Transverse colon (tissue), 4 donors: ENCODE measurements around the gene KCTD1.

Experiments used
- POLR2AphosphoS5 ChIP-seq, 3 donors: sonication (generic); formaldehyde crosslinking; IDR thresholded peaks; one replicate each; pipeline ENCODE4 v1.6.1; 2016; ENCODE audit warnings: antibody characterized with exemption in 3 of 3
- TF ChIP-seq, protein P1 (sequence below), 5 experiments: fragments of 200-600 bp in 3 of 5; fragments of 450-650 bp in 2 of 5; sonication (generic) in 3 of 5; IDR thresholded peaks; 1 replicate in 2 of 5; 2 replicates in 3 of 5; pipeline ENCODE4 v1.5.1; 2016 to 2017; ENCODE audit warnings: antibody characterized with exemption in 5 of 5, inconsistent platforms in 3 of 5, mild to moderate bottlenecking in 2 of 5, moderate library complexity in 1 of 5

DNA sequence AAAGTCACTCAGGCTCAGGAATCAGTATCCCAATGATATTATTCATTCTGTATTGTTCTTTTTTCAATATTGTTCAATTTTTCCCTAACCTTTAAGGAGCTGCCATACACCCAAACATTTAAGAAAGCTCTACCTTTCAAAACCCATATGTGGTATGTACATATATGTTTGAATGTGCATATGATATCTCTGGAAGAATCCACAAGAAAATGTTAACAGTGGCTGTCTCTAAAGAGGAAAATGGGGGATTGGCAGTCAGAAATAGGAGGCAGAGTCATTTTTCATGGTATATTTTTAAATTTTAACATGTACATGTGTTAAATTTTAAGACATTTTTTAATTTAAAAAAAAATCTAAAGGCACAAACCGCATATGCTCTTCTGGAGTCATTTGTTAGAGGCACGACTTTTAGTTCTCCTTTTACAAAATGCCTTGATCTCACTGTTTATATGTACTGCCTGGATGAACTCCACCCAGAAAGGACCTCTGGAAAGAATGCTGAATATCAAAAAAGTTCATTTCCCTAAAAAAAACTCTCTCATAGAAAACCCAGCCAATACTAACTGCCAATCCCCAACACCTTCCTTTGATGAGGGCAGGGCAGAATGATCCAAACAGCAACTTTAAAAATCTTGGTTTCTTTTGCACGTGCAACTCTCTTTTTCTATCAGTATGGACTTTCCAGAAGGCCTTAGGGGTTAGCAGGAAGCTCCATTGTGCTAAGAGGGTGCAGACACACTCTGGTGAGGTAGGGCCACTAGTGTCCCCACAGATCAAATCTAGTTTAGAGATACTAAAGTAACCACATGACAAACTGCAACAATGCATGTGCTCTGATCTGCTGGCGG, 23.6 kb downstream of the KCTD1 start:
- TF ChIP-seq, protein P1, sequence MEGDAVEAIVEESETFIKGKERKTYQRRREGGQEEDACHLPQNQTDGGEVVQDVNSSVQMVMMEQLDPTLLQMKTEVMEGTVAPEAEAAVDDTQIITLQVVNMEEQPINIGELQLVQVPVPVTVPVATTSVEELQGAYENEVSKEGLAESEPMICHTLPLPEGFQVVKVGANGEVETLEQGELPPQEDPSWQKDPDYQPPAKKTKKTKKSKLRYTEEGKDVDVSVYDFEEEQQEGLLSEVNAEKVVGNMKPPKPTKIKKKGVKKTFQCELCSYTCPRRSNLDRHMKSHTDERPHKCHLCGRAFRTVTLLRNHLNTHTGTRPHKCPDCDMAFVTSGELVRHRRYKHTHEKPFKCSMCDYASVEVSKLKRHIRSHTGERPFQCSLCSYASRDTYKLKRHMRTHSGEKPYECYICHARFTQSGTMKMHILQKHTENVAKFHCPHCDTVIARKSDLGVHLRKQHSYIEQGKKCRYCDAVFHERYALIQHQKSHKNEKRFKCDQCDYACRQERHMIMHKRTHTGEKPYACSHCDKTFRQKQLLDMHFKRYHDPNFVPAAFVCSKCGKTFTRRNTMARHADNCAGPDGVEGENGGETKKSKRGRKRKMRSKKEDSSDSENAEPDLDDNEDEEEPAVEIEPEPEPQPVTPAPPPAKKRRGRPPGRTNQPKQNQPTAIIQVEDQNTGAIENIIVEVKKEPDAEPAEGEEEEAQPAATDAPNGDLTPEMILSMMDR (IDR thresholded peaks at IDR 0.05), result no peak
- no peak for TF ChIP-seq POLR2AphosphoS5 (IDR thresholded peaks at IDR 0.05)
